Fibroblast of gingiva (primary cell): ENCODE data around the gene RPS15.

Experiments
- DNase-seq: peaks from one replicate; pipeline ENCODE4 v3.0.0-alpha.2; 2011; ENCODE audit warnings: low read depth

Gene RPS15

DNA sequence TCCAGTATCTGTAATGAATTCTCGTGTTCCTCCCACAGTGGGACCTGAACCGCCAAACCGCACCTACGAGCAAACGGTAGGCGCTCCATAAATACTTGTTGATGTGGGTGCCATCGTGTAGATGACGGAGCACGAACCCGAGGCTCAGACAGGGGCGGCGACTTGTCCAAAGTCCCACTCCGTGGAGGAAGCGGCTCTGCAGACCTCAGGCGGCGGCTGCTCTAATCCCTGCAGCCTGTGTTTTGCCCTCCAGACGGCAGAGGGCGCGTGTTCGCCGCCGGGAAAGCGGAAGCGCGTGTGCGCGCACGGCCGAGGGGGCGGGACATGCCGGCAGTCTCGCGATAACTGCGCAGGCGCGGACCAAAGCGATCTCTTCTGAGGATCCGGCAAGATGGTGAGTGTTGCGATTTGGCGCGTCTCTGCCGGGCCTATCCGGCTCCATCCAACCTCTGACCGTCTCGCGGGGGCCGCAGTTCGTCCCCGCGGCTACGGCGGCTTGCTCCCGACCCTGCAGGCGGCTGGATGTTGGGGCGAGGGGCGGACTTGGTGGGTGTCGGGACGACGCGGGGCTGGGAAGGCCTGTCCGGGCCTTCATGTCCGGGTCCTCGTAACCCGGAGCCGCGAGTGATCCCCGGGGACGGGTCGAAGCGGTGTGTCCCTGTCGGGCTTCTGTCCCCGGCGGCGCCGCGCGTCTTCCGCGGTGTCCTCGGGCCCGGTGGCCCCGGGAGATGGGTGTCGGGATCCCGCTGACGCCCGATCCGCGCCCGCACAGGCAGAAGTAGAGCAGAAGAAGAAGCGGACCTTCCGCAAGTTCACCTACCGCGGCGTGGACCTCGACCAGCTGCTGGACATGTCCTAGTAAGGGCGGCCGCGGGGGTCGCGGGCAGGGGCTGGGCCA lies at the start of gene RPS15:
Gene RPS15 (plus strand): TSS at position 362 of the 898 bp plus-strand sequence. CDS start 30 bp downstream, at position 392.
- DNase-seq = peak; percentile 95

DNA sequence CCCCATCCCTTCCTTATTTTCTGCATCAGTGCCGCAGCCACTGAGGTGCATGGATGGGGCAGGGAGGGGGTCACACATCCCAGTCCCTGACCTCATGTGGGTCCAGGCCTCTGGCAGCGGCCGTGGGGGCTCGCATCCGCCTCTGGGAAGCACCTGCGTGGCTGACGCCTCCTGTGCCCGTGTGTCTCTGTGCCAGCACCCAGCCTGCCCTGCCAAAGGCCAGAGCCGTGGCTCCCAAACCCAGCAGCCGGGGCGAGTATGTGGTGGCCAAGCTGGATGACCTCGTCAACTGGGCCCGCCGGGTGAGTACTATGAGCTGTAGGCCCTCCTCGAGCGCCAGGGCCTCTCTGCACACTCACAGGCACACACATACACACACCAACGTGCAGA lies 49.6 kb upstream of the RPS15 start:
- DNase-seq = no peak

DNA sequence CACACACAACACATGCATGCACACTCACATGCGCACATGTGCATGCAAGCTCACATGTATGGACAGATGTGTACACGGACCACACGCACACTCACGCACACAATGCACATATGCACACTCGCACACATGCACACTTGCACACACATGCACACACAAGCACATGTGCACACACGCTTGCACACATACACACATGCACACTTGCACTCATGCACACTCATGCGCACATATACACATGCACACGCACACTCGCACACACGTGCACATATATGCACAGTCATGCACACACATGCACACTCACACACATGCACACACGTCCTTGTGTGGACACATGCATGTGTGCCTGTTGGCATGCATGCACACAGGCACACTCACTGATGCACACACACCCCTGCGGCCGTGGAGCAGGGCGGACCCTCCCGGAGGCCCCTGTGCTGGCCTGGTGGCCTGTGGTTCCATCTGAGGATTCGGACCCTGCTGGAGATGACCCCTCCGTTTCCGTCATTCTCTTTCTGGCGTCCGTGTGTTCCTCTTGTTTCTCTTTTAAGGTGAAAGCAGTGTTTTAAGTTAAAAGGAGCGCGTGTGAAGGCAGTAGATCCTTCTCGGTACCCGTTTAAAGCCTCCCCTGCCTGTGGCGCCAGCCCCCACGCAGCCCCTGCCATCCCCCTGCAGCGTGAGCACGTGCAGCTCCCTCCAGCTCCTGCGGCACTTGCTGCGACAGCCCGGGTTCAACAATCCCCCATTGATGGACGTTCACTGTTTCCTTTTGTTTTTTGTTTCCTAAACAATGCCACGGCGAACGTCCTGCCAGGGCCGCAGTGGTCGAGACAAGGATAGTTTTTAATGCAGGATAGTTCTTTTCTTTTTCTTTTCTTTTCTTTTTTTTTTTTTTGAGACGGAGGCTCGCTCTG lies 48.9 kb upstream of the RPS15 start:
- no peak for DNase-seq

DNA sequence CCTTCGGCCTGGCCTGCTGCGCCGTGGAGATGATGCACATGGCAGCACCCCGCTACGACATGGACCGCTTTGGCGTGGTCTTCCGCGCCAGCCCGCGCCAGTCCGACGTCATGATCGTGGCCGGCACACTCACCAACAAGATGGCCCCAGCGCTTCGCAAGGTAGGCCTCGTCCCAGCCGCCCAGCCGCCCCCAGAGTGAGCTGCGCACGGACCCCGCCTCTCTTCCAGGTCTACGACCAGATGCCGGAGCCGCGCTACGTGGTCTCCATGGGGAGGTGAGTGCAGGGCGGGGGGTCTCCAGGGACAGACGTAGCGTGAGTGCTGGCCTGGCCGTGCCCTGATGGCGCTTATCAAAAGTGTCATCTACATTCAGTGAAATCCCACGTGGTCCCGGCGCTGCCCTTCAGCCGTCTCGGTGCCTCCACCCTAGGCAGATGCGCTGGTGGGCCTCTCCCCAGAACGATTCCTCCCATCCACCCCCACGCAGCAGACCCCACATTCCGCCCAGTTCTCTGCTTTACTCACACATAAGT lies 47.2 kb upstream of the RPS15 start:
- DNase-seq = no peak

DNA sequence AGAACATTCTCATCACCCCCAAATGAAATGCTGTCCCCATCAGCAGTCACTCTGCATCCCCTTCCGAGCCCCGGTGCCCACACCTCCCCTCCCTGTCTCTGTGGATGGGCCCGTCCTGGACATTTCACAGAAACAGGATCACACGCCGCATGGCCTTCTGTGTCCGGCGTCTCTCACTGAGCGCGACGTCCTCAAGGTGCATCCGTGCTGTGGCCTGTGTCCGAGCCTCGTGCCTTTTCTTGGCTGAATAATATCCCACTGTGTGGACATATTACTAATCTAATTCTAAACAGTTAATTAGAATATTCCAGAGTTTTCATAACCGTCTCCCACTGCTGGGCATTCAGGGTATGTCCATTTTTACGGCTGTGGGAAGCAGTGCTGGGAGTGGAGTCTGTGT lies 45.8 kb upstream of the RPS15 start:
- no peak for DNase-seq

DNA sequence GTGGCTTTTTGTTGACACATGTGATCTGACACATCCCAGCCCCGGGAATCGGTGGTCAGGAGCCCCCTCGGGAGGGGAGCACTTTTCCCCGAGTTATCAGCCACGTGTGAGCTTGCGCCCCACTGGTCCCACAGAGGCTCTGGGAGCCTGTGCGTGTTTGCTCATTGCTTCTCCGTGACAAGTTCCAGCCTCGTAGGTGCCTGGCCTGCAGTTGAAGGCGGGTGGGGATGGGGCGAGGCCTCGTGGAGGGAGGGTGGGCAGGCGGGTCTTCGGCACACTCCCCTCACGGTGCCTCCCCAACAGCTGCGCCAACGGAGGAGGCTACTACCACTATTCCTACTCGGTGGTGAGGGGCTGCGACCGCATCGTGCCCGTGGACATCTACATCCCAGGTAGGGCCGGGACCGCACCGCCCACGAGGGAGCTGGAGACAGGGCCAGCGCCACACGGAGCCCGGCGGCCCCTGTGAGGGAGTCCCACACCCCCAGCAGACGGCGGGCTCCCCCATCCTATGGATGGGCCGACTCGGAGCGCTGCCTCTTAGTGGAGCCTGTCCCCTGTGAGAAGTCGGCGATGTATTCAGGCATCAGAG lies 45.2 kb upstream of the RPS15 start:
- no peak for DNase-seq

DNA sequence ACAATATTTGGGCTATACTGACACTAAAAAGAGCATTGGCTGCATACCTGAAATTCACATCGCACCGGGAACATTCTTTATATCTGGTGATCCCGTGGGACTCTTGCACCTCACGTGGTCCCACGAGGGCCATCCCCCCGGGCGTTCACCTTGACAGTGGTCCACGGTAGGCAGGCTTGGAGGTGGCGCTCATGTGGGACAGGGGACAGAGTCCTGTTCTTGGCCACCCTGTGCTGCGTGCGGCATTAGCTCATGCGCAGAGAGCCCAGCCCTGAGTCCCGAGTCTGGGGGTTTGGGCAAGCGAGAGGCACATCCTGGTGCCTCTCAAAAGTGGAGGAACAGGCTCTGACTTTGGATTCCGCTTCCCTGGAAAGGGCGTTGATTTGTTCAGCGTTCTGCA lies 44.4 kb upstream of the RPS15 start:
- no peak for DNase-seq

DNA sequence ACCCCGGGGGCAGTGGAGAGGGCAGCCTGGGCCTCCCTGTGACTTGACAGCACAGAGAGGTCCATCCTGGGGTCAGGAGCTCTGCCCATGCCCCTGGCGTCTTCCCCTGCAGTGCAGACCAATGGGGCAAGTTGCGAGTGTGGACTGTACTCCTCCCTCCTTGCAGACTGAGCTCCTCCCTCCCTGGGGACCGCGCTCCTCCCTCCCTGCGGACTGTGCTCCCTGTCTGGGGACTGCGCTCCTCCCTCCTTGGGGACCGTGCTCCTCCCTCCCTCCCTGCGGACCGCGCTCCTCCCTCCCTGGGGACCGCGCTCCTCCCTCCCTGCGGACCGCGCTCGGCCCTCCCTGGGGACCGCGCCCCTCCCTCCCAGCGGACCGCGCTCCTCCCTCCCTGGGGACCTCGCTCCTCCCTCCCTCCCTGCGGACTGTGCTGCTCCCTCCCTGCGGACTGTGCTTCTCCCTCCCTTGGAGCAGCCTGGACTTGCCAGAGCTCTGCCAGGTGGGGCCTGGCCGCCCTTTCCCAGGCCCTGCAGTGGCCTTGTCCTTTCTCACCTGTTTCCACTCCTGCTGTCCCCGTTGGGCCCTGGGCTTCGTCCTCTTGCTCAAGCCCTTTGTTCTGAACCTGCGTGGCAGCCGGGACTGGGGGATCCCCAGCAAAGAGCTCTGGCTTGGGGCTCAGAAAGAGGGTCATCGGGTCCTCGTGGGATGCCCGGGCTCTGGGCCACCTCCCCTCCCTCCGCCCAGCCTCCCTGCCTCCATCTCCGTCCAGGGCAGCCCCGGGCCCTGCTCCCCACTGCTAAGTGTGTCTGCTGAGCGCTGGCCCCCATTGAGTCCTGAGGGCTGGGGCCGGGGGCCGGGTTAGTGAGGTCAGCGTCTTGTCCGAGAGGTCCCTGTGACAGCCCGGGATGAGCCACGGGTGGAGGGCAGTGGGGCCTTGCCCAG lies 43.7 kb upstream of the RPS15 start:
- DNase-seq = no peak

DNA sequence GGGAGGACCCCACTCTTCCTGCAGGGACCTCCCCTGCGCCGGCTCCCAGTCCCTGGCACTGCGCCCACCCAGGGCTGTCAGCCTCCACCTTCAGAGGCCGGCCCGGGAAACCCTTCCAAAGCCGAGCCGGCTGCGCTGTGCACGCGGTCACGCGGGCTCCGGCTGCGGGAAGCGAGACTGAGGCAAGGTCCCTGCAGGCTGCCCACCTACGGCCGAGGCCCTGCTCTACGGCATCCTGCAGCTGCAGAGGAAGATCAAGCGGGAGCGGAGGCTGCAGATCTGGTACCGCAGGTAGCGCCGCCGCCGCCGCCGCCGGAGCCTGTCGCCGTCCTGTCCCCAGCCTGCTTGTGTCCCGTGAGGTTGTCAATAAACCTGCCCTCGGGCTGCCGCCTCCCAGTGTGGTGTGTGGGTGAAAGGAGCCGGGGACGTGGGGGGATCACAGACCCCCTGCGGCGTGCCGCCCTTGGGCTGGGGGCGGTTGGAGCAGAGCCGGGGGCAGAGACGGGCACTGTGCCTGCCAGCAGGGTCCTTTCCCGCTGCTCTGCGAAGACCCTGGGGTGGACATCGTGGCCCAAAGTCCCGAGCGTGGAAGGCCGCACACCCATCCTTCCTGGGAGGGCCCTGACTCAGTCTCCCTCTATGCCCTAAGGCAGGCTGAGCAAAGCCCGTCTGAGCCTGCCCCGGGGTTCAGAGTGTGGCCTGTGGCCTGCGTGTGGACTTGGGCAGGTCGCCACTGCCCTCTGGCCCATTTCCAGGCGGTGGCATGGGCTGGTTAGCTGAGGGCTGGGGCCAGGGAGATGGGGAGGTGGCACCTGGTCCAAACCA lies 42.8 kb upstream of the RPS15 start:
- no peak for DNase-seq

DNA sequence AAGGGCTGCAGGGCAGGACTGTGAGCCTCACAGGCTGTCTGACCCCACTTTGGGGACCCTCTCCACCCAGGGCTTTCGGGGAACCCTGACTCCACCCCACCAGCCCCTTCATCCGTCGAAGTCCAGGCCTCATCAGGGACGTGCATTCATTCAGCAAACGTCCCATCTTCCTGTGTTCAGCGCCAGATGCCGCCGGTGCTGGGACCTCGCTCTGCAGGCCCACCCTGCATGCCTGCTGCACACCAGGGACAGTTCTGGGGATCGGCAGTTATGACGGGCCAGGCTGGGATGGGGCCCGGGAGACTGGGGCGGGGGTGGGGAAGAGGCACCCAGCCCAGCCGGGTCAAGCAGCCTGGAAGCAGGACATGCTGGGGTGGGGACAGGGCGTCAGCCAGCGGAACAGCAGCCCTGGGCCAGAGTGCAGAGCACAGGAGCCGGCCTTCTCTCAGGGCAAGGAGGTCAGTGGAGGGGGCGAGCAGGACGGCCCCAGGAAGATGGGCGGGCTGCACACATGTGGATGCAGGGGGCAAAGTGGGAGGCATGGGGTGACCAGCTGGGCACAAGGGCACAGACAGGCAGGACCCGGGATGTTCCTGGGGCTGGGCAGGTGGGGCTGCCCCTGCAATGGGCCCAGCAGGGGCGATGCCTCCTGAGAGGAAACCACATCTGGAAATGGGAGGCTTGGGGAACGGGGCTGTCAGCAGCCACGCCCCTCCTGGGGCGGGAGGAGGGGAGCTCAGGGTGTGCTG lies 42.0 kb upstream of the RPS15 start:
- no peak for DNase-seq

DNA sequence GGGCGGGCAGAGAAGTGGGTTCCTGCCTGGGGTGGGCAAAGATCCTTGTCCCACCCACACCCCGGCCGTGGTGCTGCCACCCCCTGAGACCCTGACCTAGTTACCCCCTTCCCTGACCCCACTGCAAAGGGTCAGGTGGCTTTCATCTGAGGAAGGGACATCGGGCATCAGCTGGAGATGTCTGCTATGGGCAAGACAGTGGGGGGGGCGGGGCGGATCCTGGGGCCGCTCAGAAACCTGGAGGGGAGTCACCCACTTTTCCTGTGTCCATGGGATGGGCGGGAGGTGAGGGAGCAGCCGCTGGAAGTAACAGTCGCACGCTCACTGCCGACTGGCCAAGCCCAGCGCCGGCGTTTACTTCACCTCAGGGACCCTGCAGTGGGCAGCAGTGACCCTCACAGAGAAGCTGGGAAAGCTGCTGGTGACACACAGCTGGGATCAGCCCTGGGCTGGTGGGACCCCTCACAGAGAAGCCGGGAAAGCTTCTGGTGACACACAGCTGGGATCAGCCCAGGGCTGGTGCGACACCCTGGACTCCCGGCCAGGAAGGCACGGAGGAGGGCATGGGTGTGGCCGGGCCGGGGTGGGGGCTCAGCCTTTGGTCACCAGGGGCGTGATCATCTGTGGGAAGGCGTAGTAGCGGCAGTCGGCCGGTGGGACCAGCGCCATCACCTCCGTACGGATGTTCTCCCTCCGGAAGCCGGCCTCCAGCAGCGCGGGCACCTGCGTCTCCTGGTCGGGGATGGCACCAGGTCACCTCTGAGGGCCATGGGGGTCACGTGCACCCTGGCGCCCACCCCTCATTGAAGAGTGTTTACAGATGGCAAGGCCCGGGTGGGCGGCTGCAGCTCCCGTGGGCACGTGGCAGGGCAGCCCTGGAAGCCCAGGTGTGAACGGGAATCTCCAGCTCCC lies 41.2 kb upstream of the RPS15 start:
- DNase-seq = no peak

DNA sequence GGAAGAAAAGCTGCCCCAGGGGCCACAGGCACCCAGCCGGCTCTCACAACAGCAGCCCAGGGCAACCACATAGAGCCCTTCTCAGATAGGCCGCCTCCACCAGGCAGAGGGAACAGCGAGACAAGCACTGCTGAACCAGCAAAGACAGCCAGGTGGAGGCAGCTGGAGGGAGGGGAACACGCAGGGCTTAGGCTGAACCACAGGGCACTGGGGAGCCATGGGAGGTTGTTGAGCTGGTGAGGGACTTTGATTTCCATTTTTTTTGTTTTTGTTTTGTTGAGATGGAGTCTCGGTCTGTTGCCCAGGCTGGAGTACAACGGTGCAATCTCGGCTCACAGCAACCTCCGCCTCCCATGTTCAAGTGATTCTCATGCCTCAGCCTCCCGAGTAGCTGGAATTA lies 40.4 kb upstream of the RPS15 start:
- no peak for DNase-seq

DNA sequence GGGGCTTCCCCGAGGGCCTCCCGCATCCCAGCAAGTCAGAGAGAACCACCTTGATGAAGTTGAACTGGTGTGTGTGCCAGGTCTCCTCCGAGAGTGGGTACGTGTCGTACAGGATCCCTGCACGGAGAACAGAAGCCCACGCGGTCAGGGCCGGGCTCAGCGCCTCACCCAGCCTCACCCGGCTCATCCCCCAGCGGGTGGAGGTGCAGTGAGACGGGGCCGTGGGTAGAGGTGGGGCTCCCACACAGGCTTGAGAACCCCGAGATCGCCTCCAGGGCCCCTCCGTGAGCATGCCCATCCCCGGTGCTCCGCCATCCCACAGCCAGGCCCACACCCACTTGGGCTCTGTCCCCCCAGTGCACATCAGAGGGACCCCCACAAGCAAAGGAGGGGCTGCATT lies 39.1 kb upstream of the RPS15 start:
- no peak for DNase-seq

DNA sequence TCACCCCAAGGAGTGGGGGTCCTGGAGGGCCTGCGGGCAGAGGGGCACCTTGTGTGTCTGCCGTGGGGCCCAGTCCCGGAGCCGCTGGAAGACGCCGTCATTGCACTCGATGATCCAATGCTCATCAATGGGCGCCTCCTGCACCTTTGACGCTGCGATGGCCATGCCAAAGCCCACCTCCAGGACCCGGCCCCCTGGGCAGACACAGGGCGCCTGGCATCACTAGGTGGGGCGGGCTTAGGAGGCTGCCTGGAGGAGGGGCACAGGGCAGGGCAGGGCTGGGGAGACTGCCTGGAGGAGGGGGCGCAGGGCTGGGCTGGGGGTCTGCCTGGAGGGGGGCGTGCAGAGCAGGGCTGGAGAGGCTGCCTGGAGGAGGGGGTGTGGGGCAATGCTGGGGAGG lies 38.5 kb upstream of the RPS15 start:
- no peak for DNase-seq

DNA sequence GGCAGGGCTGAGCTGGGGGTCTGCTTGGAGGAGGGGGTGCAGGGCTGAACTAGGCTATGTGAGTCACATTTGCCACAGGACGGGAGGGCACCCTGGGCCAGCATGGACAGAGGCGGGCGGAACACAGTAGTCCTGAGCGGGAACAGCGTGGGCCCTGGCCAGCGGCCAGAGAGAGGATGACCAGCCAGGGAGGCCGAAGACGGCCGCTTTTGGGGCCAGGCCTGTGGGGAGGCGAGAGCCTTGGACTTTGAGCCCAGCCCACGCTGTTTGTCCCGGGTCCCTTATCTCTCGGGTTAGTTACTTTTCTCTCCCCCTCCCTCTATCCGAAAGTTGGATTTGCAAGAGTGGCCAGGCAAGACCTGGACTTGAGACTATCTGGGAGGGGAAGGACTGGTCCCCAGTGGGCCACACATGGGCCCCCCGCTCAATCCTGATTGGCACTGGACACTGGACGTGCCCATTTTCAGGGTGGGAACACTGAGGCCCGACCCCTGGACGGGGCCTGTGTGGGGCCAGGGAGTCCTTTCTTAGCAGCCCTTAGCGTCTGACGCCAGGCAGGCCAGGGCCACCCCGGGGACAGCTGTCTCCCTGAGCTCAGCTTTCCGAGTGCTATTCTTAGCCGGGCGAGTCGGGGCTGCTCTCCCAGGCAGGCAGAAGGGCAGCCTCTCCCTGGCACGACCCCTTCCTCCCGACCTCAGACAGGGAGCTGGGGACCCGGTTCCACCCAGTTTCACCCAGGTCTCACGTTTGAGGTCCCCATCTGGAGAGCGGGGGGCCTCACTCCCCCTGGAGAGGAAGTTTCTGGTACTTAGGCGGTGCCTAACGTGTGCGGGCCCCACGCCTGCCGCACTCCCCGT lies 37.7 kb upstream of the RPS15 start:
- no peak for DNase-seq

DNA sequence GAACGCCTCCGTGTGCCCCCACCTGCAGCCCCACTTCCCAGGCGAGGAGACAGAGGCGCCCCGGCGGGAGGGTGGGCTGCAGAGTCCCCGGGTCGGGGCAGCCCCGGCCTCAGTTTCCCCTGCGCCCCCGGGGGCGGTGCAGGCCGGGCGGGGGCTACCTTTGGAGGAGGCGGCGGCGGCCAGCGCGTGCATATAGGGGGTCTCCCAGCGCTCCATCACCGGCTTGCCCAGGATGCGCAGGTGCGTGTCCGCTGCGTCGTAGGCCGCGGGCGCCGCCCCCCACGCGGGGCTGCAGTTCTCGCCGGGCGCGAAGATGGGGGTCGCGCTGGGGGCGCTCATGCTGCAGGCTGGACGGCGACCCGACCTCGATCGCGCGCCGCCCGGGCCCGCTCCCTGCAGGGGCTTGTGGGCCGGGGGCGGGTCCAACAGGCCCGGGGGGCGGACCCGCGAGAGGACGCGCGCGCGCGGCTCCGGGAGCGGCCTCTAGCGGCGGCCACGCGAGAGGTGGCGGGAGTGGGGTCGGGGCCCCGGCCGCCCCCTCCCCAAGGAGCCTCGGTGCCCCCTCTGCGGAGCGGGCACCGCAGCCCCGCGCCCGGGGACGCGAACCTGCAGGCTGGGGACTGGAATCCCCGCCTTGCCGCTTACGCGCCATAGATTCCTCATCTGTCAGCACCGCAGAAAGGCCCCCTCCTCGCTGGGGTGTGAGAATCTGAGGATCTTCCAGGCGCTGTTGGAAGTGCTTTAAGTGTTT lies 36.9 kb upstream of the RPS15 start, which contains the start of gene GAMT:
Gene GAMT (minus strand): TSS at position 405 of the 751 bp plus-strand sequence. CDS start 66 bp downstream, at position 339.
- DNase-seq = peak; percentile 42

DNA sequence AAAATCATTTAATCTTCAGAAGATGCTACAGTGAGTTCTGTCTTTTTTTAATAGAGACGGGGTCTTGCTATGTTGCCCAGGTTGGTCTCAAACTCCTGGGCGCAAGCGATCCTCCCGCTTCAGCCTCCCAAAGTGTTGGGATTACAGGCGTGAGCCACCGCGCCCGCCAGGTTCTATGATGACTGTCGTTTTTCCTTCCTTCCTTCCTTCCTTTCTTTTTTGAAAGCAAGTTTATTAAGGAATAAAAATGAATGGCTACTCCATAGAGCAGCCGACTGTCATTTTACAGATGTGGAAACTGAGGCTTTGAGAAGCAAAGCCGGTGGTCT lies 36.3 kb upstream of the RPS15 start:
- no peak for DNase-seq
